ENCODE data around the gene AKAP12.

GRCh38 chr6:151196555-151196954 is 43.2 kb upstream of the AKAP12 start:
- TF ChIP-seq, protein P1, sequence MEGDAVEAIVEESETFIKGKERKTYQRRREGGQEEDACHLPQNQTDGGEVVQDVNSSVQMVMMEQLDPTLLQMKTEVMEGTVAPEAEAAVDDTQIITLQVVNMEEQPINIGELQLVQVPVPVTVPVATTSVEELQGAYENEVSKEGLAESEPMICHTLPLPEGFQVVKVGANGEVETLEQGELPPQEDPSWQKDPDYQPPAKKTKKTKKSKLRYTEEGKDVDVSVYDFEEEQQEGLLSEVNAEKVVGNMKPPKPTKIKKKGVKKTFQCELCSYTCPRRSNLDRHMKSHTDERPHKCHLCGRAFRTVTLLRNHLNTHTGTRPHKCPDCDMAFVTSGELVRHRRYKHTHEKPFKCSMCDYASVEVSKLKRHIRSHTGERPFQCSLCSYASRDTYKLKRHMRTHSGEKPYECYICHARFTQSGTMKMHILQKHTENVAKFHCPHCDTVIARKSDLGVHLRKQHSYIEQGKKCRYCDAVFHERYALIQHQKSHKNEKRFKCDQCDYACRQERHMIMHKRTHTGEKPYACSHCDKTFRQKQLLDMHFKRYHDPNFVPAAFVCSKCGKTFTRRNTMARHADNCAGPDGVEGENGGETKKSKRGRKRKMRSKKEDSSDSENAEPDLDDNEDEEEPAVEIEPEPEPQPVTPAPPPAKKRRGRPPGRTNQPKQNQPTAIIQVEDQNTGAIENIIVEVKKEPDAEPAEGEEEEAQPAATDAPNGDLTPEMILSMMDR (IDR thresholded peaks at IDR 0.05) = no peak
- no peak for TF ChIP-seq POLR2A (IDR thresholded peaks at IDR 0.05)
